Stimulated activated CD4-positive, alpha-beta T cell treated with anti-CD3 and anti-CD28 coated beads, Interleukin-4, amount 100 ng/mL, for 48 hours (primary cell): ENCODE measurements around the gene NUDT3.
"Not testable (repeated sequence)": the region's sequence is repeated elsewhere in the genome, so short reads cannot be mapped to it uniquely, and the experiment has no call there.

Experiments used
- DNase-seq, 2 donors: peaks; one replicate each; pipeline ENCODE4 v3.0.0-alpha.2; 2020; ENCODE audit warnings: low read depth in 2 of 2

NUDT3 gene

GRCh38 chr6:34393191-34393965, 909 bp upstream of the NUDT3 start:
- no peak for DNase-seq

GRCh38 chr6:34391786-34392496, 528 bp downstream of the NUDT3 start:
- DNase-seq, result peak; percentile 31 to 37

GRCh38 chr6:34391473-34391785, 1.0 kb downstream of the NUDT3 start:
- no peak for DNase-seq

- no peak for DNase-seq
Measured at GRCh38 chr6:34390531-34391472, 1.7 kb downstream of the NUDT3 start.

GRCh38 chr6:34389034-34389433, 3.4 kb downstream of the NUDT3 start:
- DNase-seq, result no peak

- no peak for DNase-seq
Measured at GRCh38 chr6:34388421-34388820, 4.0 kb downstream of the NUDT3 start.

- DNase-seq, result no peak
Measured at GRCh38 chr6:34386316-34387137, 5.9 kb downstream of the NUDT3 start.

GRCh38 chr6:34385793-34386195, 6.7 kb downstream of the NUDT3 start:
- no peak for DNase-seq

GRCh38 chr6:34384321-34385153, 7.9 kb downstream of the NUDT3 start:
- no peak for DNase-seq

GRCh38 chr6:34383656-34384320, 8.7 kb downstream of the NUDT3 start:
- DNase-seq, result no peak

- no peak for DNase-seq
Measured at GRCh38 chr6:34383161-34383631, 9.3 kb downstream of the NUDT3 start.

GRCh38 chr6:34381081-34381480, 11.4 kb downstream of the NUDT3 start:
- no peak for DNase-seq

- DNase-seq, result no peak
Measured at GRCh38 chr6:34378470-34378869, 14.0 kb downstream of the NUDT3 start.

- DNase-seq, result no peak
Measured at GRCh38 chr6:34377984-34378383, 14.5 kb downstream of the NUDT3 start.

- not testable (repeated sequence) for DNase-seq
Measured at GRCh38 chr6:34377571-34377970, 14.9 kb downstream of the NUDT3 start.

GRCh38 chr6:34375833-34376232, 16.6 kb downstream of the NUDT3 start:
- no peak for DNase-seq

- DNase-seq, result no peak
Measured at GRCh38 chr6:34374508-34374907, 18.0 kb downstream of the NUDT3 start.

GRCh38 chr6:34374069-34374468, 18.4 kb downstream of the NUDT3 start:
- DNase-seq, result no peak

GRCh38 chr6:34373511-34373910, 19.0 kb downstream of the NUDT3 start:
- no peak for DNase-seq

GRCh38 chr6:34371865-34372264, 20.6 kb downstream of the NUDT3 start:
- DNase-seq, result not testable (repeated sequence)
